GM18511 (cell line): Measurements from ENCODE around the gene ADARB1.

Source experiments
- ATAC-seq: cut with Tn5 transposase; IDR thresholded peaks from one replicate; pipeline ENCODE4 v1.9.1; 2021; ENCODE audit warnings: mild to moderate bottlenecking, moderate library complexity; ENCODE audit not compliant: unreplicated experiment

ADARB1 gene

DNA sequence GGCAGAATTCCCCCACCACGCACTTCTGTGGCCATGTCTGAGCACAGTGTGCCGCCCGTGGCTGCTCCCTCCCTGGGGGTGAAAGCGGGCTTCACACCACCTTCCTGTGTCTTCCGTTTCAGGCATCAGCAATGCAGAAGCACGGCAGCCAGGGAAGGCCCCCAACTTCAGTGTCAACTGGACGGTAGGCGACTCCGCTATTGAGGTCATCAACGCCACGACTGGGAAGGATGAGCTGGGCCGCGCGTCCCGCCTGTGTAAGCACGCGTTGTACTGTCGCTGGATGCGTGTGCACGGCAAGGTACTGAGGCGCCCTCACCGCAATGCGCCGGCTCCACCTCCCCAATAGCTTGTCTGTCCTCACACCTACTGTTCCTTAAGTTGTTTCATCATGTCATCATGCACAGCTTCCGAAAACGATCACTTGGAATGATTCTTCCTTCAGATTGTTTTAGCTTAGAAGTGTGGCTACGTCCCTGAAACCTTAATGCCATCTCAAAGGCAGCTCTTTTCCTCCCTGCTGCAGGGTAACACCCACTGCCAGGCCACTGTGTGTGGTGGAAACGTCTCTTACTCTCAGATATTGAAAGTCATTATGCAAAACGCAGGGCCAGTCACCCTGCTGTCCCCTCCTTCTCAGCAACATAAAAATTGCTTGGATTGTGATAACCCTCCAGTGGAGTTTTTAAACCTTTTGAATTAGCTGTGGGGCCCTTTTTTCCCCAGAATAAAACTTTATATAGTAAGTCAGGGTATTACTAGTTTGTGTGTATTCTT, 146.5 kb downstream of the ADARB1 start:
- ATAC-seq, result no peak

DNA sequence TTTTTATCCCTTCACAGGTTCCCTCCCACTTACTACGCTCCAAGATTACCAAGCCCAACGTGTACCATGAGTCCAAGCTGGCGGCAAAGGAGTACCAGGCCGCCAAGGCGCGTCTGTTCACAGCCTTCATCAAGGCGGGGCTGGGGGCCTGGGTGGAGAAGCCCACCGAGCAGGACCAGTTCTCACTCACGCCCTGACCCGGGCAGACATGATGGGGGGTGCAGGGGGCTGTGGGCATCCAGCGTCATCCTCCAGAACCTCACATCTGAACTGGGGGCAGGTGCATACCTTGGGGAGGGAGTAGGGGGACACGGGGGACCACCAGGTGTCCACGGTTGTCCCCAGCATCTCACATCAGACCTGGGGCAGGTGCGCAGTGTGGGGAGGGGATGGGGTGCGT, 147.6 kb downstream of the ADARB1 start:
- no peak for ATAC-seq

DNA sequence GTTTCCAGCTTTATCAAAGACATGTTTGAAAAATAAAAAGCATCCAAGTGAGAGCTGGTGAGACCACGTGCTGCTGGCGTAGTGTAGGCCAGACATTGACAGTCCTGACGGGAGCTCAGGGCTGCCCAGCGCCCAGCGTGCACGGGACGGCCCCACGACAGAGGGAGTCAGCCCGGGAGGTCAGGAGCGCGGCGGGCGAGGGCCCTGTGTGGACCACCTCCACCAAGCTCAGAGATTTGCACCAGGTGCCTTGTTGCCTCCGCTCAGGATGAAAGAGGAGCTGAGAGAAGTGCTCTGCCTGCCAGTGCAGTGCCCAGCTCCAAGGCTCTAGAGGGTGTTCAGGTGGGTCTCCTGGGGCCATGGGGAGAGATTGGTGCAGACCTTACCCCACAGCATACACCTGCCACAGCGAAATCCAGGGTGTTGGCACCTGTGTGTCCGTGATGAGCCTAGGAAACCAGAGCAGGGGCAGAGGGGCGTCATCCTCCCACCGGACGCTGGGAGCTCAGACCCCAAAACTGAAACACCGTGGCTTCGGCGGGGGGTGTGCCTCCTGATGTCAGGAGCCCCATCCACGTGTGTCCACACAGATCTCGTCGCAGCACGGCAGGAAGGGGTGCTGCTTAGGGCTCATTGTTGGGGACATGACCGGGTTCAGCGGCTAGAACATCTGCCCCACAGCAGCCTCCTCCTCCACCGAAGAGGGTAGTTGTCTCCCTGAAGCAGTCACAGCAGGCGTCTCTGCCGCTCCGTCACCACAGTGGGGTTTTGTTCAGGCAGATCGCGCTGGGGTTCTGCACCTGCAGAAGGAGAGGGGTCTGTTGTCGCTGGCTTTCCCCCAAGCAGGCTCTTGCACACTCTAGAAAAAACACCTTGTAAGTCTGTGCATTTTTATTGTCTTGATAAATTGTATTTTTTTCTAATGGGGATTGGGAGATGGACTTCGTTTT, 149.1 kb downstream of the ADARB1 start:
- no peak for ATAC-seq

DNA sequence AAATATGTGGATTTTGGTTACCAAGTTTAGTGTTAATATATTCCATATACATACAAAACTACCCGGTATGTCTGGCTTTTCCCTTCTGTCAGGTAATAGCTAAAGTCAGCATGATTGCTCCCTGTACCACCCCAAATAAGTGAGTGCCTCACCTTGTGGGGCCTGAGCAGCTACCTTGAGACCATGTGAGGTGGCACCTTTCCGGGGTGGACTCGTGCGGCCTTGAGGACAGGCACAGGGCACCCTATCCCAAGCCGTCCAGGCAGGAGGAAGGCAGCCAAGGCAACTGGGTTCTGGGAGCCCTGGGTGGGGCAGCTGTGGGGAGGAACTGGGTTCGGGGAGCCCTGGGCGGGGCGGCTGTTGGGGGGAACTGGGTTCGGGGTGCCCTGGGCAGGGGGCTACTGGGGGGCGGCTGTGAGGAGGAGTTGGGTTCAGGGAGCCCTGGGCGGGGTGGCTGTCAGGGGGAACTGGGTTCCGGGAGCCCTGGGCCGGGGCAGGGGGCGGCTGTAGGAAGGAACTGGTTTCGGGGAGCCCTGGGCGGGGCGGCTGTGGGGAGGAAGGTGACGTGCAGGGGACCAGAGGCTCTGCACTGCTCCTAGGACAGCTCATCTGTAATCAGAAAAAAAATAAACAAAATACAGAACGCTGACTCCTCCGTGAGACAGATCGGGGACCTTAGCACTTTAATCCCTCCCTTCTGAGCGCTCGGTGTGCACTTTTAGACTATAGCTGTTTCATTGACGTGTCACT, 150.0 kb downstream of the ADARB1 start:
- ATAC-seq, result no peak

DNA sequence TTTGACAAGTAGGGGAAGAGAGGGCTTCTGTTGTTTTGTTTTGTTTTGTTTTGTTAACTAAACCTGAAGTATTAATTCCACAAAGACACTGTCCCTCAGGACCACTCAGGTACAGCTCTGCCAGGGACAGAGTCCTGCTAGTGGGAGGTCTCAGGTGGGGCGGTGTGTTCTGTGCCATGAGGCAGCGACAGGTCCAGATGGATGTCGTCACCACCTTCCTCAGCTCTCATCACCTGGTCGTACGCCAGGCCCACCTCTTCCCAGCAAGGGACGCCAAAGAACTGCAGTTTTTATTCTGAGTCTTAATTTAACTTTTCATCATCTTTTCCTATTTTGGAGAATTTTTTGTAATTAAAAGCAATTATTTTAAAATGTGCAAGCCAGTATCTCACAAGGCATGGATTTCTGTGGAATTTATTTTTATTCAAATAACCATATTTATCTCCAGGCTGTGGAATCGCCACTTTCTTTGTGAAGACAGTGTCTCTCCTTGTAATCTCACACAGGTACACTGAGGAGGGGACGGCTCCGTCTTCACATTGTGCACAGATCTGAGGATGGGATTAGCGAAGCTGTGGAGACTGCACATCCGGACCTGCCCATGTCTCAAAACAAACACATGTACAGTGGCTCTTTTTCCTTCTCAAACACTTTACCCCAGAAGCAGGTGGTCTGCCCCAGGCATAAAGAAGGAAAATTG, 150.8 kb downstream of the ADARB1 start:
- ATAC-seq, result no peak

DNA sequence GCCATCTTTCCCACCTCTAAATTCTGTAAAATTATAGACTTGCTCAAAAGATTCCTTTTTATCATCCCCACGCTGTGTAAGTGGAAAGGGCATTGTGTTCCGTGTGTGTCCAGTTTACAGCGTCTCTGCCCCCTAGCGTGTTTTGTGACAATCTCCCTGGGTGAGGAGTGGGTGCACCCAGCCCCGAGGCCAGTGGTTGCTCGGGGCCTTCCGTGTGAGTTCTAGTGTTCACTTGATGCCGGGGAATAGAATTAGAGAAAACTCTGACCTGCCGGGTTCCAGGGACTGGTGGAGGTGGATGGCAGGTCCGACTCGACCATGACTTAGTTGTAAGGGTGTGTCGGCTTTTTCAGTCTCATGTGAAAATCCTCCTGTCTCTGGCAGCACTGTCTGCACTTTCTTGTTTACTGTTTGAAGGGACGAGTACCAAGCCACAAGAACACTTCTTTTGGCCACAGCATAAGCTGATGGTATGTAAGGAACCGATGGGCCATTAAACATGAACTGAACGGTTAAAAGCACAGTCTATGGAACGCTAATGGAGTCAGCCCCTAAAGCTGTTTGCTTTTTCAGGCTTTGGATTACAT, 151.5 kb downstream of the ADARB1 start:
- ATAC-seq, result no peak

DNA sequence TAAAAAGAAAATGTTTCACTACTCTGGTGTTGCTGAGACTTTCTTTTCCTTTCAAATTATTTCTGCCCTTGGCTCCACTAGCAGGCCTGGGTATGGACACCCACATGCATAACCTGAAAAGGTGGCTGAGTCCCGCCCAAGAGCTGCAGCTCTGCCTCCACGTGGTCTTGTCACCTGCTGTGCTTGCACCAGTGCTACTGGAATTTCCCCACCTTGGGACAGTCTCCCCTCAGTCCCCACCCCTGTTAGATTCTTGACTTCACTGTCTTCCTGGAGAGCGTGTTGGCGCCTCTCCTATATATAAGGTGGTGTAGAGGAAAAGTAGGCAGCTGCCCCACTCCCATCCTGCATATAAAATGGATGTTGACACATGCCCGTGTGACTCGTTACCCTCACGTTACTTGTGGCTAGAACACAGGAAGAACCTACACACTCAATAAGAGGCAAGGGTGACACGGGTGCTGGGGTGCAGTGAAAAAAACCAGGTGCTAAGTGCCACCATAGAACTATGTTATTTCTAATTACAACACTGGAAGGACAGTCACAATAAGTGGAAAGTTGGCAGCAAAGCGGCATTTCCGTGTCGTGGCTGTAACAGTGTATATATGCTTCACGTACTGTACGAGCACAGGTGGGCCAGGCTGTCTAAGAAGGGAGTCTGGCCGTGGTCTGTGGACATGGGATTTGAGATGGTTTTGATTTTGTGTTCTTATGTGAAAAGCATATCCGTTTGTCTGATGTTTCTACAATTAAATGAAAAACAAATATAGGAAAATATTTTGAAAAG, 152.4 kb downstream of the ADARB1 start:
- ATAC-seq, result no peak

DNA sequence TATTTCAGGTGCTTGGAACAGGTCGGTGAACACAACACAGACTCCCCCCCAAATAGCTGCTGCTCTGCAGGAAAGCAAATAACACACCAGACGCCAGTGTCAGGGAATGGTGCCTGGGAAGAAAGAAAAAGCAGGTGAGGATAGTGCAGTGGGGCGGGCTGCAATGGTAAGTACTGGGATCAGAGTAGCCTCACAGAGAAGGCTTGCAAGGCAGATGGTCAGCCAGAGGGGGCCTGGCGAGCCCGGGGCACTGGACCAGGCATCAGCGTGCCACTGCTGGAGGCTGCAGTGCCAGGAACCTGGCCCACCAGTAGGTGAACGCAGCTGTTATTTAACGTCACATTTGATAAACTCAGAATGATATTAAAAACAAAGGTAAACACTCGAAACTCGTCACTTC, 153.4 kb downstream of the ADARB1 start:
- ATAC-seq, result no peak

DNA sequence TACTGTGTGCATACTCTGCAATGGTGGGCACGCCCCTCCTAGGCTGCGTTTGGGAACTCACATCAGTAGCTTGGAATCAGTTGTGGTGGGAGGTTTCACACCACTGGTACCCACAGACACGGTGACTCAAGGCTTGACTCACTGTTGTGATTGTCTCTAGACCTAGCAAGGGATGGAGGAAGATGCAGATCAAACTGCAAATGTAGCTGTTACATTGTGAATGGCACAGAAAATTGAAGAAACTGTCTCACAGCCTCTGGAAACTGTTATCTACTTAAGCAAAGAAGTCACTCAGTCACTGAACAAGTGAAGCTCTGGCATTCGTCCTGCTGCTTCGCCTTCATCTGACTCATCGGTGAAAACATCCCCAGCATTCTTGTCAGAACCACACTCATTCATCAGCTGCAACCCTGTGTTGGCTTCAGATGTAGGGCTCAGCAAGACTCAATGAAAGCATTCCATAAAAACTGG, 153.8 kb downstream of the ADARB1 start:
- no peak for ATAC-seq

DNA sequence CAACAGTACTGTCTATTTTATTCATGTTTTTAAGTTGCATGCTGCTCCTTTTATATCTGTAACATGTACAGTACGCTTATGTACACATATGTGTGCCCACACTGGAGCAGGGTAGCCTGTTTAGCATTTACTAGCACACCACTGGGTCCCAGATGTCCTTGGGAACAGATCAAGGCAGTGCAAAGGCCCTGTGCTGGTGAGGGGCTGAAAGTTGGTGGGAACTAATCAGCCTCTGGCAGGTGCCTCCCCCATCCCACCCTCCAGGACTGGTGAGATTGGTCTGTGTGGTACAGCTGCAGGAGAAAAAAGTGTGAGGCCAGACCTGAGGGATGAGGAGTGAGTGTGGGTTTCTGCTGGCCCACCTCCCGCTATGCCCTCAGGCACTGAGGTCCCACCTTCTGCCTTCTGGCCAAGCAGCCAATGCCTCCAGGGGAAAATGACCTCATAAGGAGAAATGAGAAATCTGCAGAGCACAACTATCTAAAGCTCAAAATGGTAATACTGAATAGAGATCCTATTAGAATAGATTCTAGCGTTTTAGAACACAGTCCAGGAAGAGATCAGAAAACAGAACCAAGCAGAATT, 154.4 kb downstream of the ADARB1 start:
- ATAC-seq, result no peak

DNA sequence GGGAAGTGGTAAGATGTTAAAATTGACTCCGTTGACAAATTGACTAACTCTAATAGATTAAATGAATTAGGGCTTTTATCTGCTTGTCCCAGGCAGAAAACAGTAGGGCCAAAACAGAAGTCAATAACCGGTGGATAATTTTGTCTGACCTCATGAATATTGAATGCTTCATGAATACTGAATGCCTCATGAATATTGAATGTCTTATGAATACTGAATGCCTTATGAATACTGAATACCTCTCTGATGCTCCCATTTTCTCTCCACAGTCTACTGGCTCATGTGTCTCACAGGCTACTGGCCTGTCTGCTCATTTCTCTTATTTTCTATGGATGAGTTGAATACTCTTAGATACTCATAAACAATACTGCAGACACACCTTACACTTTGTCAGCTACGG, 157.3 kb downstream of the ADARB1 start:
- no peak for ATAC-seq

DNA sequence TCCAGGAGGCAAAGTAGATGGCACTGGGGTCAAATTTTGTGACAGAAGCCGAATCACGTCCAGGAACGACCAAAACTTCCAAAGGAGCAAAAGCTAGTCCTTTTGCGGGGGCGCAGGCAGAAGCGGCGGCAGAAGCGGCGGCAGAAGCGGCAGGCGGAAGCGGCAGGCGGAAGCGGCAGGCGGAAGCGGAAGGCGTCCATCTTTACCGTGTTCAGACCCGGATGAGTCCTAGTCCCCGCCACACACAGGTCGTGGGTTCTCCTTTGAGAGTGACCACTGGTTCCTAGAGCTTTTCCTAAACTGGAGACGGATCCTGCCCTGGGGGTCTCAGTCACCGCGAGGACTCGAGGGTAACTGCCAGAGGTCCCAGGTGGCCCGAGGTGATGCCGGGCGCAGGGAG, 159.7 kb downstream of the ADARB1 start:
- ATAC-seq, result no peak

DNA sequence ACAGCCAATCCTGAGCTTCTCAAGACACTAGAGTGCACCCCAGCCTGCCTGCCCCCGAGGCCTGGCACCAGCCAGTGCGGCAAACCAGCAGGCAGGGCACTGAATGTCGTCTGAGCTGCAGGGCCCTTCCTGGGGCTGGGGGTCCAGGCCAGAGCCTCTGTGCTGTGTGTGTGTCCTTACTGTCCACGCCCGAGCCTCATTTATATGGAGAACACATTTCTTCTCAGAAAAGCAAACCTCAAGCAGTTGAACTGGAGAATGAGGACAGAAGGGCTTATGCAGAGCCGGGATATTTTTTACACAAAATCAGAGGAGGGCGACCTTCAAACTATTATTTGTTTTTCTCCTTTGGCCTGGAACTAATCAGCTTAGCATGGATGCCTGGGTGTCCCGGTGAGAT, 160.6 kb downstream of the ADARB1 start:
- ATAC-seq, result no peak

DNA sequence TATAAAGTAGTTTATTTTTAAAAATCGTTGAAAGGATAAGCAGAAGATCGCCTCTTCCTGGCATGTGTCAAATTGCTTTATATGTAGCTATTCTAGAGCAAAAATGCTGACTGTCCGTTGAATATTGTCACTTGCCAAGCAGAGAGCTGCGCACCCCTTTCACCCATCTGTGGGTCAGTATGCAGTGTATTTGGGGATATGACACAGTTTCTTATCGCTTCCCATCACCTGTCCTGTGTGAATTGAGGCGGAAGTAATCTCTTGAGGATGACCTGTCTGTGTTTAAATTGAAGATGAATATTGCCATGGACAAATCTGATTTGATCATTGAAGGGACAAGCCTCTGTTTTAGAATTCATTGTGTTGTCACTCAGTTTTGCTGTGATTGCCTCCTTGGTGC, 161.1 kb downstream of the ADARB1 start:
- ATAC-seq, result no peak

DNA sequence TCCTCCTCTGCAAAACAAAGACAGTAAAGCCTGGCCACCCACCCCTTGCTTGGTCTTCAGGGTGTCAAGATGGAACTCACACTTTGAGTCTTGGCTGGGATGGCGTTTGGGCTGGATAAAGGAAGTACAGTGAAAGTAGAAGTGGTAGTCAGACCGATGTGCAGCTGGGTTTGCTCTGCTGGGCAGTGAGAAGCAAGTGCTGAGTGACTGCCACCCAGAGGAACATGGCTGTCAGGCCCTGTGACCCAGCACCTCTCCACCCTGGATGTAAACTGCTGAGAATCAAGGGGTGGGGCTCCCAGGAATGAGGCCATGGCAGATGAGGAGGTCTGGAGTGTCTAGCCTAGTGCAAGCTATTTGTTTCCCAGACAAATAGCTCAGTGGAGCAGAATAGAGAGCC, 162.1 kb downstream of the ADARB1 start:
- ATAC-seq, result no peak

DNA sequence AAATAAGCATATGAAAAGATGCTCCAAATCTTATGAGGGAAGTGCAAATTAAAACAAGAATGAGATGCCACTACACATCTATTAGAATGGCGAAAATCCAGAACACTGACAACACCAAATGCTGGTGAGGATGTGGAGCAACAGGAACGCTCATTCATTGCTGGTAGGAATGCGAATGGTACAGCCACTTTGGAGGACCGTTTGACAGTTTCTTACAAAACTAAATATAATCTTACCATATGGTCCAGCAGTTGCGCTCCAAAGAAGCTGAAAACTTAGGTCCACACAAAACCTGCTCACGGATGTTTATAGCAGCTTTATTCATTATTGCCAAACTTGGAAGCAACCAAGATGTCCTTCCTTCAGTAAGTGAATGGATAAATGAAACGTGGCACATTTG, 163.0 kb downstream of the ADARB1 start:
- ATAC-seq, result no peak

DNA sequence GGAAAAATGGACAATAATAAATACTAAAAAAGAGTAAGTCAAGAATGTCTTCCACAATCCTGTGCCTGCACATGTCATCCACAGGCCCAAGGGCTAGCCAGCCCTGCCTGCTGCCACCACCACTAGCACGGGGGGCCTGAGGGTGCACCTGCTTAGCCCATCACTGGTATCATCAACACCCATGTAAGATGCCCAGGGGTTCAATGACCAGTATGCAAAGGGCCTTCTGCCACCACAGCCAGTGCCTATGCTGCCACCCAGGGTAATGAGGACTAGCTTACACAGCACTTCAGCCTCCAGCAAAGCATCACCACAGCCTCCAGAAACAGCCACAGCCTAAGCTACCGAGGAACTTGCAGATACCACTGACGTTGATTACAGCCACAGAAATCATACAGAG, 167.0 kb downstream of the ADARB1 start:
- no peak for ATAC-seq

DNA sequence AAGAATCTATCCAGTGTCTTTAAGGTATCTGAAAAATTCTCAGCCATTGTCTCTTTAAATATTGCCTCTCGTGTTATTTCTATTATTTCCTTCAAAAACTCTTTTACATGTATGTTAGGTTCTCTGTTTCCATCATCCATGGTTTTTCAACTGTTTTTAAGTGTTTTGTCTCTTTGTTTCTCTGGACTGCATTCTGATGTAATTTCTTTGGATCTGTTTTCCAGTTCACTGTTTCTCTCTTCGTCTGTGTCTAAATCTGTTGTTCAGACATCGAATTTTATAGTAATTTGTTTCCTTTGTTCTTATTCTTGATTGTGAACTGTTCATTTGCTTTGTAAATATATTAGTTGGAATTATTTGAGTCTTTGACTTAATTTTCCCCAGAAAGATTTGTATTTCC, 169.2 kb downstream of the ADARB1 start:
- ATAC-seq, result no peak

DNA sequence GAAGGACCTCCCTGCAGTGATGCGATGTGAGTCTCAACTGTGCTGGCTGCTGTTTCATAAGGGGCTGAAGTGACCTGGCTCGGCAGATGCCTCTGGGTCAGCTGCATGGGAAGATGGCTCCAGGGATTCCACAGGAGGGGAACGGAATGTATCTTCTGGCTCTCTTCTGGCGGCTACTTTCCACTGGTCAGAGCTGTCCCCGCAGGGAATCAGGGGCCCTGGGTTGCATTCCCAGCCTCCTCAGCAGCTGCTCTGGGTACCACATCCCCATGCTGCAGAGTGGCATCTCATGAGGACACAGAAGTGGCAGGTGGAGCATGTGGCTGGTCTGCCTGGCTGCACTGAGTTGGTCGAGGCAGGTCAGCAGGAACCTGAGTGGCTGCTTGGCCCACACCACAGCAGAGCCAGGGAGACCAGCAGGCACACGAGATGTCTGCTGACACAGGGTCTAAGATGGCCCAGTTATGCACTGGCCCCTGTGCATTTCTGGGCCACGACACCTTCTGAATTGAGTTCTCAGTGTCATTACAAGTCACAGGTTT, 170.5 kb downstream of the ADARB1 start:
- no peak for ATAC-seq
